ENCODE measurements around the gene PRAMEF11.

PRAMEF11 gene

DNA sequence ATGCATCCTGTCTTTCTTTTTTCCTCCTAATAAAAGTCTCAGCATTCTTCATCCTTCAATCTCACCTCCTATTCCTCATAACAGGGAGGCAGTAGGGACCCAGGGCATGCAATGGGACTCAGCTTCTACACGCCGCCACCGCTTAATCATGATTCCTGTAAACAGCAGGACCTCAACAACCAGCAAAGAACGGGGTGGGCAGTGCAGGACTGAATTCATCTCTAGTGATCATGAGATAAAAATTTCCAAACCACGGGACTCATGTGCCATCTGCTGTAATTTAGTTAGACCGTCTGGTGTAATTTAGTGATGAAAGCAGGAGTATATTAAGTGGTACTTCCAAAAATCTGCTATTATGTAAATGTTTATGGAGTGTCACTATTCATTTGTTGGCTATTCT, 52.3 kb downstream of the PRAMEF11 start (continued):
- TF ChIP-seq ZSCAN4 (tag by site-specific recombination; IDR thresholded peaks at IDR 0.05) = no peak

GRCh38 chr1:12778061-12778460, 53.1 kb downstream of the PRAMEF11 start:
- H3K9me3 ChIP-seq (ENCODE audit: control insufficient read depth, insufficient read depth, low read depth, low read length) = no peaks in the 10 kb centered on the region
- no peaks in the 10 kb centered on the region for H3K4me1 ChIP-seq (ENCODE audit: control insufficient read depth, insufficient read depth, low read length)
- CTCF ChIA-PET = no interaction called here
- no peak overlapping the region for H3K4me3 ChIP-seq (ENCODE audit: low read depth, low read length)
- no peak overlapping the region for H3K27ac ChIP-seq (ENCODE audit: extremely low read depth, low read depth, low read length)
- TF ChIP-seq ZBTB44 (tag by site-specific recombination; IDR thresholded peaks at IDR 0.05) (no peak), ZNF248 (tag by site-specific recombination; IDR thresholded peaks at IDR 0.05) (no peak), ZBTB21 (tag by site-specific recombination; IDR thresholded peaks at IDR 0.05) (no peak), ZNF623 (tag by site-specific recombination; IDR thresholded peaks at IDR 0.05) (no peak), SETDB1 (IDR thresholded peaks at IDR 0.05; ENCODE audit: insufficient read length, low read length) (no peak), ZNF354C (tag by site-specific recombination; IDR thresholded peaks at IDR 0.05; ENCODE audit: borderline replicate concordance, low read depth) (no peak), ZNF488 (tag by site-specific recombination; IDR thresholded peaks at IDR 0.05) (no peak)
- no peaks in the 10 kb centered on the region for H3K36me3 ChIP-seq (ENCODE audit: control insufficient read depth in 2 of 2, insufficient read depth in 1 of 2, low read length in 2 of 2)
- POLR2A ChIA-PET = no interaction called here

GRCh38 chr1:12776801-12777557, 54.2 kb downstream of the PRAMEF11 start:
- H3K36me3 ChIP-seq (ENCODE audit: control insufficient read depth in 2 of 2, insufficient read depth in 1 of 2, low read length in 2 of 2) = no peaks in the 10 kb centered on the region
- no peaks in the 10 kb centered on the region for H3K9me3 ChIP-seq (ENCODE audit: control insufficient read depth, insufficient read depth, low read depth, low read length)
- ChIA-PET POLR2A (no interaction called here), CTCF (no interaction called here)
- H3K27ac ChIP-seq (ENCODE audit: extremely low read depth, low read depth, low read length) = no peak overlapping the region
- no peak overlapping the region for H3K4me3 ChIP-seq (ENCODE audit: low read depth, low read length)
- H3K4me1 ChIP-seq (ENCODE audit: control insufficient read depth, insufficient read depth, low read length) = no peaks in the 10 kb centered on the region
- no peak for TF ChIP-seq ZNF488 (tag by site-specific recombination; IDR thresholded peaks at IDR 0.05)
- TF ChIP-seq ZNF571 (tag by site-specific recombination; IDR thresholded peaks at IDR 0.05) = no peak
- TF ChIP-seq ZNF473 (tag by site-specific recombination; IDR thresholded peaks at IDR 0.05) = no peak
- TF ChIP-seq, protein P1, sequence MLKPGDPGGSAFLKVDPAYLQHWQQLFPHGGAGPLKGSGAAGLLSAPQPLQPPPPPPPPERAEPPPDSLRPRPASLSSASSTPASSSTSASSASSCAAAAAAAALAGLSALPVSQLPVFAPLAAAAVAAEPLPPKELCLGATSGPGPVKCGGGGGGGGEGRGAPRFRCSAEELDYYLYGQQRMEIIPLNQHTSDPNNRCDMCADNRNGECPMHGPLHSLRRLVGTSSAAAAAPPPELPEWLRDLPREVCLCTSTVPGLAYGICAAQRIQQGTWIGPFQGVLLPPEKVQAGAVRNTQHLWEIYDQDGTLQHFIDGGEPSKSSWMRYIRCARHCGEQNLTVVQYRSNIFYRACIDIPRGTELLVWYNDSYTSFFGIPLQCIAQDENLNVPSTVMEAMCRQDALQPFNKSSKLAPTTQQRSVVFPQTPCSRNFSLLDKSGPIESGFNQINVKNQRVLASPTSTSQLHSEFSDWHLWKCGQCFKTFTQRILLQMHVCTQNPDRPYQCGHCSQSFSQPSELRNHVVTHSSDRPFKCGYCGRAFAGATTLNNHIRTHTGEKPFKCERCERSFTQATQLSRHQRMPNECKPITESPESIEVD (tag by site-specific recombination; IDR thresholded peaks at IDR 0.05) = no peak
- TF ChIP-seq, protein P2, sequence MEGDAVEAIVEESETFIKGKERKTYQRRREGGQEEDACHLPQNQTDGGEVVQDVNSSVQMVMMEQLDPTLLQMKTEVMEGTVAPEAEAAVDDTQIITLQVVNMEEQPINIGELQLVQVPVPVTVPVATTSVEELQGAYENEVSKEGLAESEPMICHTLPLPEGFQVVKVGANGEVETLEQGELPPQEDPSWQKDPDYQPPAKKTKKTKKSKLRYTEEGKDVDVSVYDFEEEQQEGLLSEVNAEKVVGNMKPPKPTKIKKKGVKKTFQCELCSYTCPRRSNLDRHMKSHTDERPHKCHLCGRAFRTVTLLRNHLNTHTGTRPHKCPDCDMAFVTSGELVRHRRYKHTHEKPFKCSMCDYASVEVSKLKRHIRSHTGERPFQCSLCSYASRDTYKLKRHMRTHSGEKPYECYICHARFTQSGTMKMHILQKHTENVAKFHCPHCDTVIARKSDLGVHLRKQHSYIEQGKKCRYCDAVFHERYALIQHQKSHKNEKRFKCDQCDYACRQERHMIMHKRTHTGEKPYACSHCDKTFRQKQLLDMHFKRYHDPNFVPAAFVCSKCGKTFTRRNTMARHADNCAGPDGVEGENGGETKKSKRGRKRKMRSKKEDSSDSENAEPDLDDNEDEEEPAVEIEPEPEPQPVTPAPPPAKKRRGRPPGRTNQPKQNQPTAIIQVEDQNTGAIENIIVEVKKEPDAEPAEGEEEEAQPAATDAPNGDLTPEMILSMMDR (tag by site-specific recombination; IDR thresholded peaks at IDR 0.05) = no peak
- TF ChIP-seq ZNF391 (tag by site-specific recombination; IDR thresholded peaks at IDR 0.05; ENCODE audit: borderline replicate concordance, low read depth) = no peak
- TF ChIP-seq ZBTB7A (tag by site-specific recombination; IDR thresholded peaks at IDR 0.05; ENCODE audit: low read depth) = no peak
- TF ChIP-seq, protein P3, sequence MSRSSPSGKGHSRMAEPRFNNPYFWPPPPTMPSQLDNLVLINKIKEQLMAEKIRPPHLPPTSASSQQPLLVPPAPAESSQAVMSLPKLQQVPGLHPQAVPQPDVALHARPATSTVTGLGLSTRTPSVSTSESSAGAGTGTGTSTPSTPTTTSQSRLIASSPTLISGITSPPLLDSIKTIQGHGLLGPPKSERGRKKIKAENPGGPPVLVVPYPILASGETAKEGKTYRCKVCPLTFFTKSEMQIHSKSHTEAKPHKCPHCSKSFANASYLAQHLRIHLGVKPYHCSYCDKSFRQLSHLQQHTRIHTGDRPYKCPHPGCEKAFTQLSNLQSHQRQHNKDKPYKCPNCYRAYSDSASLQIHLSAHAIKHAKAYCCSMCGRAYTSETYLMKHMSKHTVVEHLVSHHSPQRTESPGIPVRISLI (tag by site-specific recombination; IDR thresholded peaks at IDR 0.05) = no peak
- no peak for TF ChIP-seq PRDM2 (tag by site-specific recombination; IDR thresholded peaks at IDR 0.05; ENCODE audit: borderline replicate concordance)
